K562 (cell line): Measurements from ENCODE around the gene NTSR2. TPM values are rescaled to one million over a fixed set of nuclear protein-coding genes. Genes with fewer than 3 reads are reported as not detected.

Experiments
- ATAC-seq: fragments of 200-7000 bp; cut with Tn5 transposase; 3 replicates; pipeline ENCODE4 v1.9.1; 2020; ENCODE audit warnings: moderate library complexity
- BruUV-seq: library from RNA; stranded (reverse); fragments of 400-500 nt; replicated peaks from 2 replicates; lab custom pipeline; 2021; lab: Mats Ljungman, UMichigan
- CTCF ChIA-PET: fragments of 300-600 bp; formaldehyde crosslinking; extraction: SDS; loops from one replicate; lab custom pipeline; 2021; ENCODE audit warnings: low intra/inter-chr PET ratio; lab: Yijun Ruan, JAX
- POLR2A ChIA-PET: fragments of 300-600, 350-650 bp; sonication (Branson Sonifier 250); formaldehyde crosslinking; extraction: SDS; loops from one replicate; lab custom pipeline; 2021; ENCODE audit warnings: antibody characterized with exemption, inconsistent platforms; lab: Yijun Ruan, JAX
- DNase-seq, 4 experiments: peaks; one replicate each; pipeline versions ENCODE4 v3.0.0 to v3.0.0-alpha.2; 2011 to 2018; ENCODE audit warnings: low spot score in 3 of 4, mixed read lengths in 3 of 4; ENCODE audit errors: extremely low read depth in 1 of 4
- FAIRE-seq: peaks from 2 replicates; lab custom pipeline; 2011; peaks lifted over from hg19 to GRCh38; lab: Jason Lieb, UNC
- H2AFZ ChIP-seq: 2 replicates; pipeline ENCODE4 v1.6.0; 2011; ENCODE audit warnings: low read depth, low read length, control low read depth, inconsistent platforms
- H3K27ac ChIP-seq: fragments of 200-600 bp; 3 replicates; pipeline ENCODE4 v1.8.0; 2011; ENCODE audit warnings: low read depth, mild to moderate bottlenecking, control low read depth, inconsistent platforms, low read length, moderate library complexity, mixed read lengths; ENCODE audit errors: extremely low read depth
- H3K27me3 ChIP-seq, 2 experiments: fragments of 300-600 bp in 1 of 2; 2 replicates in 1 of 2; 3 replicates in 1 of 2; pipeline versions ENCODE4 v1.6.0 to v1.8.0; 2011; ENCODE audit warnings: inconsistent platforms in 2 of 2, low read length in 2 of 2, mild to moderate bottlenecking in 1 of 2, mixed read lengths in 1 of 2, moderate library complexity in 1 of 2; ENCODE audit not compliant: control insufficient read depth in 2 of 2, insufficient read depth in 2 of 2
- H3K36me3 ChIP-seq: fragments of 300-600 bp; 3 replicates; pipeline ENCODE4 v1.8.0; 2011; ENCODE audit warnings: mild to moderate bottlenecking, low read length, inconsistent platforms; ENCODE audit not compliant: control insufficient read depth, insufficient read depth
- H3K4me1 ChIP-seq, 2 experiments: fragments of 200-600 bp in 1 of 2; replicated peaks in 1 of 2; 2 replicates in 1 of 2; 3 replicates in 1 of 2; pipeline versions ENCODE4 v1.5.1 to v1.8.0; 2011; ENCODE audit warnings: inconsistent platforms in 2 of 2, low read length in 2 of 2, mild to moderate bottlenecking in 1 of 2, mixed read lengths in 1 of 2, moderate library complexity in 1 of 2; ENCODE audit not compliant: control insufficient read depth in 2 of 2, insufficient read depth in 2 of 2
- H3K4me2 ChIP-seq: 2 replicates; pipeline ENCODE4 v1.6.1; 2011; ENCODE audit warnings: low read length, control low read depth, inconsistent platforms, mixed read lengths; ENCODE audit not compliant: insufficient read depth
- H3K4me3 ChIP-seq: fragments of 200-600 bp; sonication (generic), shearing (Covaris generic); 2 replicates; pipeline ENCODE4 v1.5.1; 2016; ENCODE audit warnings: control low read depth, inconsistent platforms
- H3K79me2 ChIP-seq: fragments of 200-600 bp; 3 replicates; pipeline ENCODE4 v1.8.0; 2011; ENCODE audit warnings: low read length, inconsistent platforms; ENCODE audit not compliant: control insufficient read depth, insufficient read depth
- H3K9ac ChIP-seq, 2 experiments: 2 replicates each; pipeline versions ENCODE4 v1.6.0 to v1.6.1; 2011; ENCODE audit warnings: low read depth in 2 of 2, low read length in 2 of 2, control low read depth in 1 of 2, inconsistent platforms in 1 of 2, mild to moderate bottlenecking in 1 of 2, mixed read lengths in 1 of 2; ENCODE audit not compliant: insufficient read depth in 1 of 2
- H3K9me1 ChIP-seq: one replicate; pipeline ENCODE4 v1.6.0; 2011; ENCODE audit warnings: inconsistent platforms, mild to moderate bottlenecking, low read length, moderate library complexity; ENCODE audit not compliant: control insufficient read depth, insufficient read depth
- H3K9me3 ChIP-seq: replicated peaks from 2 replicates; pipeline ENCODE4 v1.5.1; 2011; ENCODE audit warnings: low read depth, low read length, inconsistent platforms; ENCODE audit not compliant: control insufficient read depth, insufficient read depth
- H4K20me1 ChIP-seq: replicated peaks from 2 replicates; pipeline ENCODE4 v1.6.1; 2011; ENCODE audit warnings: low read length, inconsistent platforms, mixed read lengths; ENCODE audit not compliant: control insufficient read depth, insufficient read depth
- ARID1B ChIP-seq: fragments of 450-650 bp; IDR thresholded peaks from 2 replicates; pipeline ENCODE4 v1.6.1; 2016; ENCODE audit warnings: antibody characterized with exemption, mild to moderate bottlenecking, inconsistent platforms
- BHLHE40 ChIP-seq: IDR thresholded peaks from 2 replicates; pipeline ENCODE4 v1.6.1; 2011; ENCODE audit warnings: low read length, improper control_type of control experiment
- CBFA2T2 ChIP-seq: fragments of 450-650 bp; conservative IDR thresholded peaks from 2 replicates; pipeline ENCODE4 v1.6.1; 2017; ENCODE audit warnings: mild to moderate bottlenecking
- CBFA2T3 ChIP-seq: fragments of 450-650 bp; IDR thresholded peaks from 2 replicates; pipeline ENCODE4 v1.6.1; 2017
- CCNT2 ChIP-seq: IDR thresholded peaks from 2 replicates; pipeline ENCODE4 v1.6.1; 2011; ENCODE audit warnings: borderline replicate concordance, low read depth, mild to moderate bottlenecking, moderate library complexity, mixed read lengths, low read length; ENCODE audit not compliant: insufficient read length; ENCODE audit errors: extremely low read depth
- CTBP1 ChIP-seq: fragments of 450-650 bp; IDR thresholded peaks from 2 replicates; pipeline ENCODE4 v1.6.1; 2016; ENCODE audit warnings: borderline replicate concordance
- ETV5 ChIP-seq: sonication (generic); formaldehyde crosslinking; IDR thresholded peaks from 2 replicates; pipeline ENCODE4 v1.4.0; 2020; ENCODE audit warnings: low read depth, mild to moderate bottlenecking, missing genetic modification reagents
- GATA2 ChIP-seq: sonication (generic); formaldehyde crosslinking; IDR thresholded peaks from 2 replicates; pipeline ENCODE4 v1.4.0; 2020; ENCODE audit warnings: mild to moderate bottlenecking, missing genetic modification reagents
- GTF2A2 ChIP-seq: IDR thresholded peaks from 2 replicates; pipeline ENCODE4 v1.6.1; 2016; ENCODE audit warnings: mild to moderate bottlenecking, missing genetic modification characterization, missing compliant biosample characterization
- ILF3 ChIP-seq: fragments of 450-650 bp; IDR thresholded peaks from 2 replicates; pipeline ENCODE4 v1.6.1; 2018; ENCODE audit warnings: antibody characterized with exemption, mild to moderate bottlenecking, moderate library complexity, borderline replicate concordance
- KDM1A ChIP-seq, 2 experiments: fragments of 450-650 bp; IDR thresholded peaks; 2 replicates each; pipeline ENCODE4 v1.6.1; 2016; ENCODE audit warnings: mild to moderate bottlenecking in 2 of 2
- KHSRP ChIP-seq: fragments of 450-650 bp; IDR thresholded peaks from 2 replicates; pipeline ENCODE4 v1.6.1; 2017
- RBM25 ChIP-seq: fragments of 200-400 bp; formaldehyde crosslinking; IDR thresholded peaks from 2 replicates; pipeline ENCODE4 v1.6.1; 2018; ENCODE audit warnings: low read length, low read depth, moderate library complexity; ENCODE audit not compliant: severe bottlenecking
- RCOR1 ChIP-seq, 2 experiments: IDR thresholded peaks; 2 replicates each; pipeline ENCODE4 v1.6.1; 2012; ENCODE audit warnings: low read depth in 2 of 2, low read length in 2 of 2, borderline replicate concordance in 1 of 2, improper control_type of control experiment in 1 of 2
- RFX1 ChIP-seq: fragments of 450-650 bp; IDR thresholded peaks from 2 replicates; pipeline ENCODE4 v1.6.1; 2016; ENCODE audit warnings: mild to moderate bottlenecking, moderate library complexity
- TAL1 ChIP-seq: fragments of 450-650 bp; IDR thresholded peaks from 2 replicates; pipeline ENCODE4 v1.6.1; 2016; ENCODE audit warnings: mild to moderate bottlenecking
- TARDBP ChIP-seq: fragments of 450-650 bp; IDR thresholded peaks from 2 replicates; pipeline ENCODE4 v1.6.1; 2016
- TCF3 ChIP-seq: sonication (generic); formaldehyde crosslinking; IDR thresholded peaks from 2 replicates; pipeline ENCODE4 v1.4.0; 2020; ENCODE audit warnings: mild to moderate bottlenecking, missing genetic modification reagents
- TEAD4 ChIP-seq, 2 experiments: sonication (generic) in 1 of 2; formaldehyde crosslinking in 1 of 2; IDR thresholded peaks; 2 replicates each; pipeline versions ENCODE4 v1.6.1 to v1.8.0; 2012 to 2022; ENCODE audit warnings: borderline replicate concordance in 1 of 2, inconsistent platforms in 1 of 2, low read length in 1 of 2, mild to moderate bottlenecking in 1 of 2, missing genetic modification reagents in 1 of 2
- TSC22D4 ChIP-seq: fragments of 450-650 bp; IDR thresholded peaks from 2 replicates; pipeline ENCODE4 v1.6.1; 2016; ENCODE audit warnings: missing genetic modification characterization, missing biosample characterization, control low read depth
- ZBTB8A ChIP-seq: fragments of 450-650 bp; IDR thresholded peaks from 2 replicates; pipeline ENCODE4 v1.6.1; 2018; ENCODE audit warnings: mild to moderate bottlenecking, moderate library complexity; ENCODE audit not compliant: partially characterized antibody
- ZFP36 ChIP-seq: fragments of 150-350 bp; IDR thresholded peaks from 2 replicates; pipeline ENCODE4 v1.6.1; 2018; ENCODE audit warnings: low read length, low read depth; ENCODE audit not compliant: partially characterized antibody
- ZKSCAN8 ChIP-seq: fragments of 200-800 bp; sonication (Bioruptor generic); IDR thresholded peaks from 2 replicates; pipeline ENCODE4 v1.6.1; 2016; ENCODE audit warnings: missing genetic modification characterization, missing compliant biosample characterization
- WGBS: fragments of 100-300 bp; shearing (Covaris generic); methylation state at CpG from one replicate; pipeline ENCODE4 v1.1.6; 2016; ENCODE audit warnings: low coverage, mixed read lengths; ENCODE audit not compliant: insufficient coverage; ENCODE audit errors: missing lambda C conversion rate; 5-methylcytosine and 5-hydroxymethylcytosine counted together
- in situ Hi-C: fragments of 300-500 bp; cut with MboI; formaldehyde crosslinking; loops from 4 replicates; pipeline ENCODE4 v1.15.0; 2018; ENCODE audit warnings: inconsistent platforms, mixed read lengths
- intact Hi-C: fragments of 100-400 bp; cut with micrococcal nuclease; formaldehyde crosslinking; loops from 2 replicates; pipeline ENCODE4 v1.14.2; 2022
- polyA plus RNA-seq, 8 experiments: library from polyadenylated mRNA; depleted of rRNA in 4 of 8; stranded (reverse) in 5 of 8; unstranded in 3 of 8; fragments of >200 nt; fragmentation: Nextera tagmentation in 2 of 8; fragmentation: Illumina TruSeq in 1 of 8; extraction: Ambion mirVana in 2 of 8; extraction: Trizol in 1 of 8; gene quantifications; 2 replicates each; pipeline versions ENCODE4 v1.2.1 to v1.2.3, GENCODE V29; 2011 to 2014; ENCODE audit warnings: inconsistent platforms in 1 of 8, missing spikeins in 1 of 8
- total RNA-seq, 7 experiments: library from RNA; depleted of rRNA in 6 of 7; stranded (reverse); fragments of >200 nt in 6 of 7; fragmentation: Illumina TruSeq in 2 of 7; extraction: Trizol in 2 of 7; gene quantifications; 2 replicates each; pipeline versions ENCODE4 v1.2.1 to v1.2.3, GENCODE V29; 2011 to 2021; ENCODE audit warnings: low replicate concordance in 1 of 7
- TF ChIP-seq, protein P1 (sequence below), 2 experiments: fragments of 250-450 bp in 1 of 2; fragments of 450-650 bp in 1 of 2; sonication (Bioruptor Pico) in 1 of 2; IDR thresholded peaks; 2 replicates each; pipeline versions ENCODE4 v1.6.1 to v1.8.0; 2016 to 2021; ENCODE audit warnings: mild to moderate bottlenecking in 2 of 2, moderate library complexity in 2 of 2, missing compliant biosample characterization in 1 of 2, missing genetic modification characterization in 1 of 2
- TF ChIP-seq, protein P2 (sequence below): fragments of 450-650 bp; IDR thresholded peaks from 2 replicates; pipeline ENCODE4 v1.6.1; 2016; ENCODE audit warnings: missing biosample characterization, missing genetic modification characterization

The NTSR2 gene
- total and polyA plus RNA-seq, 9 of the 15 experiments (the other 6 are each of a cell fraction or from before 2014, with no cell fraction given), result not detected

DNA sequence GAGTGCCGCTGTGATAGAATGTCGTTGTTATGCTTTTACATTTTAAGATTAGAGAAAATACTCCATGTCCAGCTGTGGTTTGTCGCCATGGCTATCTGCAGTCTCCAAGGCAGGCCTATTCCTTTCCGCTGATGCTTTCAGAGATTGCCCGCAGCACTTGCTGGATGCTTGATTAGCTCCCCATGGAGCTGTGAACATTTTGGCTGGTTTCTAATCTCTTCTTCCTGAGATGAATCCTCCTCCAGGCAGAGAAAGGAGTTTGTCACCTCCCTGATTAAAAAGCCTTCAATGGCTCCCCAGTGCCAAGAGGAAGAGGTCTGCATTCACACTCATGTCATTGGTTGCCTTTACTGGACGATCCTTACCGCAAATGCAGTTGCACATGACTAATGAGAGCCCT, 43.8 kb upstream of the NTSR2 start:
- TF ChIP-seq, protein P1, sequence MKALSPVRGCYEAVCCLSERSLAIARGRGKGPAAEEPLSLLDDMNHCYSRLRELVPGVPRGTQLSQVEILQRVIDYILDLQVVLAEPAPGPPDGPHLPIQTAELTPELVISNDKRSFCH (CRISPR knock-in tag; IDR thresholded peaks at IDR 0.05), result no peak
- TF ChIP-seq, protein P1 (tag; IDR thresholded peaks at IDR 0.05), result no peak
- no peak for TF ChIP-seq ZBTB8A
- peak; percentile 55; the same call in 1 of the 2 replicates for TF ChIP-seq ETV5 (CRISPR knock-in tag)
- TF ChIP-seq TAL1, result peak; percentile 7; the same call in 1 of the 2 replicates
- TF ChIP-seq RBM25, result peak; percentile 20
- peak; percentile 20 for TF ChIP-seq CCNT2
- TF ChIP-seq TCF3 (CRISPR knock-in tag), result peak; percentile 75
- TF ChIP-seq RFX1, result peak; percentile 48; the same call in 1 of the 2 replicates
- TF ChIP-seq, protein P2, sequence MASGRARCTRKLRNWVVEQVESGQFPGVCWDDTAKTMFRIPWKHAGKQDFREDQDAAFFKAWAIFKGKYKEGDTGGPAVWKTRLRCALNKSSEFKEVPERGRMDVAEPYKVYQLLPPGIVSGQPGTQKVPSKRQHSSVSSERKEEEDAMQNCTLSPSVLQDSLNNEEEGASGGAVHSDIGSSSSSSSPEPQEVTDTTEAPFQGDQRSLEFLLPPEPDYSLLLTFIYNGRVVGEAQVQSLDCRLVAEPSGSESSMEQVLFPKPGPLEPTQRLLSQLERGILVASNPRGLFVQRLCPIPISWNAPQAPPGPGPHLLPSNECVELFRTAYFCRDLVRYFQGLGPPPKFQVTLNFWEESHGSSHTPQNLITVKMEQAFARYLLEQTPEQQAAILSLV (tag), result no peak
- TF ChIP-seq RCOR1 (IDR thresholded peaks at IDR 0.05; ENCODE audit: borderline replicate concordance in 1 of 2, low read depth in 2 of 2, low read length in 2 of 2), result 0 out of 4 replicates have a peak, but pooled peaks of 1 of the 2 experiments have one; percentile 29
- peak; percentile 51 for TF ChIP-seq TEAD4 (IDR thresholded peaks at IDR 0.05; ENCODE audit: low read length)
- TF ChIP-seq TEAD4 (CRISPR knock-in tag; IDR thresholded peaks at IDR 0.05; ENCODE audit: borderline replicate concordance), result no peak
- TF ChIP-seq CTBP1, result peak; percentile 64; the same call in 1 of the 2 replicates
- peak in 1 of 2 experiments; percentile 55; a peak in 1 of 4 replicates for TF ChIP-seq KDM1A (IDR thresholded peaks at IDR 0.05)
- no peak for TF ChIP-seq BHLHE40
- peak; percentile 84 for TF ChIP-seq GATA2 (CRISPR knock-in tag)
- TF ChIP-seq TARDBP, result no peak
- TF ChIP-seq TSC22D4, result no peak
- TF ChIP-seq GTF2A2 (tag), result no peak
- peak; percentile 43; the same call in 1 of the 2 replicates for TF ChIP-seq CBFA2T2
- no peak for TF ChIP-seq KHSRP
- peak; percentile 77 for TF ChIP-seq ZFP36
- peak; percentile 72 for TF ChIP-seq CBFA2T3
- TF ChIP-seq ZKSCAN8, result no peak
- no peak for TF ChIP-seq ILF3
- TF ChIP-seq ARID1B, result peak; percentile 23; the same call in 1 of the 2 replicates
- no TSS peak for BruUV-seq
- intact Hi-C loops (no loop called here), in situ Hi-C loops (no loop called here)
- H3K9ac ChIP-seq, result no peak overlapping the region
- H3K4me1 ChIP-seq, result peaks cover 3 to 9% of the 10 kb centered on the region in 2 experiments; a peak in 3 of 5 replicates
- ChIA-PET POLR2A (no interaction called here), CTCF (no interaction called here)
- H3K9me1 ChIP-seq, result no peaks in the 10 kb centered on the region
- no peaks in the 10 kb centered on the region for H3K9me3 ChIP-seq
- H4K20me1 ChIP-seq, result no peaks in the 10 kb centered on the region; the same call in 1 of the 2 replicates
- no peak overlapping the region for H3K4me3 ChIP-seq
- H3K4me2 ChIP-seq, result no peak overlapping the region
- no peaks in the 10 kb centered on the region for H3K36me3 ChIP-seq
- peak in 1 of 4 experiments; percentile 31 for DNase-seq
- no peaks in the 10 kb centered on the region for H3K79me2 ChIP-seq
- ATAC-seq, result peak; percentile 48; the same call in 2 of the 3 replicates
- H3K27ac ChIP-seq, result no peak overlapping the region
- no peak overlapping the region for H2AFZ ChIP-seq
- no peak for FAIRE-seq
- H3K27me3 ChIP-seq, result peaks cover 12 to 43% of the 10 kb centered on the region in 2 experiments; a peak in 3 of 5 replicates
- WGBS, result 5% methylated on average over 7 of the region's 7 CpGs
